DND-41 (cell line): ENCODE data around the gene GRID1.

Source experiments
- ATAC-seq: fragments of 200-7000 bp; cut with Tn5 transposase; 3 replicates; pipeline ENCODE4 v1.9.1; 2021; ENCODE audit warnings: low read depth; ENCODE audit not compliant: insufficient read depth
- DNase-seq: peaks from one replicate; pipeline ENCODE4 v3.0.0-alpha.2; 2020
- H2AFZ ChIP-seq: 2 replicates; pipeline ENCODE4 v1.6.0; 2012; ENCODE audit warnings: low read depth, low read length
- H3K27ac ChIP-seq: 2 replicates; pipeline ENCODE4 v1.5.1; 2012; ENCODE audit warnings: low read length, inconsistent platforms
- H3K27me3 ChIP-seq: fragments of 200-600 bp; sonication (generic); 2 replicates; pipeline ENCODE4 v1.6.0; 2012; ENCODE audit warnings: low read length, mild to moderate bottlenecking, inconsistent platforms; ENCODE audit not compliant: insufficient read depth, poor library complexity
- H3K36me3 ChIP-seq: 2 replicates; pipeline ENCODE4 v1.5.1; 2012; ENCODE audit warnings: low read length, inconsistent platforms; ENCODE audit not compliant: insufficient read depth
- H3K4me1 ChIP-seq: 2 replicates; pipeline ENCODE4 v1.5.1; 2012; ENCODE audit warnings: mild to moderate bottlenecking, low read length; ENCODE audit not compliant: insufficient read depth
- H3K4me2 ChIP-seq: 2 replicates; pipeline ENCODE4 v1.6.0; 2012; ENCODE audit warnings: mild to moderate bottlenecking, moderate library complexity, low read length, inconsistent platforms; ENCODE audit not compliant: insufficient read depth
- H3K4me3 ChIP-seq, 2 experiments: fragments of 200-600 bp in 1 of 2; shearing (Covaris generic) in 1 of 2; 2 replicates each; pipeline ENCODE4 v1.5.1; 2012 to 2016; ENCODE audit warnings: inconsistent platforms in 2 of 2, low read length in 2 of 2, mild to moderate bottlenecking in 2 of 2, low read depth in 1 of 2, moderate library complexity in 1 of 2
- H3K79me2 ChIP-seq: 2 replicates; pipeline ENCODE4 v1.6.0; 2012; ENCODE audit warnings: low read length, inconsistent platforms; ENCODE audit not compliant: insufficient read depth
- H3K9ac ChIP-seq: 2 replicates; pipeline ENCODE4 v1.6.0; 2012; ENCODE audit warnings: low read depth, mild to moderate bottlenecking, inconsistent platforms, low read length, moderate library complexity
- H3K9me3 ChIP-seq: 2 replicates; pipeline ENCODE4 v1.5.1; 2012; ENCODE audit warnings: low read length, moderate library complexity, mild to moderate bottlenecking, inconsistent platforms; ENCODE audit not compliant: insufficient read depth, severe bottlenecking
- H4K20me1 ChIP-seq: 2 replicates; pipeline ENCODE4 v1.6.0; 2012; ENCODE audit warnings: low read length; ENCODE audit not compliant: insufficient read depth
- CTCF ChIP-seq: IDR thresholded peaks from 2 replicates; pipeline ENCODE4 v1.5.1; 2012; ENCODE audit warnings: borderline replicate concordance, low read length, moderate library complexity, mild to moderate bottlenecking; ENCODE audit not compliant: poor library complexity, severe bottlenecking; ENCODE audit errors: extremely low read depth
- EZH2 ChIP-seq: IDR thresholded peaks from 3 replicates; pipeline ENCODE4 v1.6.1; 2012; ENCODE audit warnings: borderline replicate concordance, low read depth, mild to moderate bottlenecking, moderate library complexity, low read length, inconsistent platforms; ENCODE audit not compliant: severe bottlenecking

The GRID1 gene

GRCh38 chr10:86206240-86206579 is 160.4 kb downstream of the GRID1 start:
- Histone ChIP-seq H3K9ac (no peak overlapping the region), H3K4me2 (no peak overlapping the region), H3K9me3 (no peaks in the 10 kb centered on the region), H3K4me1 (no peaks in the 10 kb centered on the region), H3K27ac (no peak overlapping the region), H3K27me3 (no peaks in the 10 kb centered on the region), H4K20me1 (0 out of 2 replicates have a peak, but pooled peaks cover 4% of the 10 kb centered on the region), H3K79me2 (no peaks in the 10 kb centered on the region), H3K36me3 (no peaks in the 10 kb centered on the region), H2AFZ (no peak overlapping the region), H3K4me3 (no peak overlapping the region)
- DNase-seq (no peak), ATAC-seq (no peak)
- TF ChIP-seq CTCF (no peak), EZH2 (no peak)

- Histone ChIP-seq H4K20me1 (0 out of 2 replicates have a peak, but pooled peaks cover 4% of the 10 kb centered on the region), H3K9ac (no peak overlapping the region), H2AFZ (no peak overlapping the region), H3K4me2 (no peak overlapping the region), H3K36me3 (no peaks in the 10 kb centered on the region), H3K9me3 (no peaks in the 10 kb centered on the region), H3K4me3 (no peak overlapping the region), H3K27ac (no peak overlapping the region), H3K27me3 (no peaks in the 10 kb centered on the region), H3K79me2 (no peaks in the 10 kb centered on the region), H3K4me1 (no peaks in the 10 kb centered on the region)
- TF ChIP-seq EZH2 (no peak), CTCF (no peak)
- ATAC-seq (no peak), DNase-seq (no peak)
Observed at GRCh38 chr10:86205306-86206239, 161.0 kb downstream of the GRID1 start.

- no peak overlapping the region for H3K4me2 ChIP-seq
- no peak overlapping the region for H3K27ac ChIP-seq
- no peak for TF ChIP-seq CTCF
- TF ChIP-seq EZH2, result no peak
- no peaks in the 10 kb centered on the region for H3K27me3 ChIP-seq
- no peaks in the 10 kb centered on the region for H3K79me2 ChIP-seq
- ATAC-seq, result no peak
- no peak overlapping the region for H3K9ac ChIP-seq
- H2AFZ ChIP-seq, result no peak overlapping the region
- no peak overlapping the region for H3K4me3 ChIP-seq
- H3K9me3 ChIP-seq, result no peaks in the 10 kb centered on the region
- H3K4me1 ChIP-seq, result no peaks in the 10 kb centered on the region
- DNase-seq, result no peak
- H4K20me1 ChIP-seq, result 0 out of 2 replicates have a peak, but pooled peaks cover 4% of the 10 kb centered on the region
- H3K36me3 ChIP-seq, result no peaks in the 10 kb centered on the region
Observed at GRCh38 chr10:86204421-86205305, 161.9 kb downstream of the GRID1 start.
